Astrocyte of the cerebellum (primary cell): ENCODE measurements around the gene MOSPD3.
A peak's percentile ranks its signal among the peaks of the same experiment; 100 is the strongest.

Experiments used
- DNase-seq: peaks from one replicate; pipeline ENCODE4 v3.0.0-alpha.2; 2011; ENCODE audit warnings: low read depth
- H3K4me3 ChIP-seq: 2 replicates; pipeline ENCODE4 v1.5.1; 2011; ENCODE audit warnings: mild to moderate bottlenecking, low read depth, low read length, moderate library complexity
- in situ Hi-C: cut with HindIII; loops from 2 replicates; pipeline ENCODE4 v1.10.0; 2017; ENCODE audit warnings: low sequenced_read_pairs
- TF ChIP-seq, protein P1 (sequence below): IDR thresholded peaks from 2 replicates; pipeline ENCODE4 v1.5.1; 2012; ENCODE audit warnings: low read length, low read depth, moderate library complexity, mild to moderate bottlenecking; ENCODE audit errors: missing control alignments

MOSPD3 gene

DNA sequence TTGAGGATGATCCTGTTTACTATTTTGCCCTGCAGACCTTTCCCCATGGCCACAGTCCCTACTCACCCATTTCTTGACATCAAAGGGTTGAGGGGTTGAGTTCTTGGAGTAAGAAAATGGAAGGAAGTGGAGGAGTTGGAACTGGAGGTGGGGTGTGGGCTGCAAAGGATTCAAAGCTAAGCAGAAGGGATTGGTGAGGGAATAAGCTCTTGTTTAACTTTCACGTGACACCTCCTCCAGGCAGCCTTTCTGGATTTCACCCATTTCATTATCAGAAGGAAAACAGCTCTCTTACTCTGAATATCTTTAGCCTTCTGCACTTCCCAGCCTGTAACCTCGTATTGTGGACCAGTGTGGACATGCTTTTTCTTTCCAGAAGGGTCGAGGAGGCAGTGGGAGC is 13.7 kb downstream of the MOSPD3 start:
- peak overlapping the region; percentile 27 for H3K4me3 ChIP-seq
- TF ChIP-seq, protein P1, sequence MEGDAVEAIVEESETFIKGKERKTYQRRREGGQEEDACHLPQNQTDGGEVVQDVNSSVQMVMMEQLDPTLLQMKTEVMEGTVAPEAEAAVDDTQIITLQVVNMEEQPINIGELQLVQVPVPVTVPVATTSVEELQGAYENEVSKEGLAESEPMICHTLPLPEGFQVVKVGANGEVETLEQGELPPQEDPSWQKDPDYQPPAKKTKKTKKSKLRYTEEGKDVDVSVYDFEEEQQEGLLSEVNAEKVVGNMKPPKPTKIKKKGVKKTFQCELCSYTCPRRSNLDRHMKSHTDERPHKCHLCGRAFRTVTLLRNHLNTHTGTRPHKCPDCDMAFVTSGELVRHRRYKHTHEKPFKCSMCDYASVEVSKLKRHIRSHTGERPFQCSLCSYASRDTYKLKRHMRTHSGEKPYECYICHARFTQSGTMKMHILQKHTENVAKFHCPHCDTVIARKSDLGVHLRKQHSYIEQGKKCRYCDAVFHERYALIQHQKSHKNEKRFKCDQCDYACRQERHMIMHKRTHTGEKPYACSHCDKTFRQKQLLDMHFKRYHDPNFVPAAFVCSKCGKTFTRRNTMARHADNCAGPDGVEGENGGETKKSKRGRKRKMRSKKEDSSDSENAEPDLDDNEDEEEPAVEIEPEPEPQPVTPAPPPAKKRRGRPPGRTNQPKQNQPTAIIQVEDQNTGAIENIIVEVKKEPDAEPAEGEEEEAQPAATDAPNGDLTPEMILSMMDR = no peak
- no peak for DNase-seq
- in situ Hi-C loops = no loop called here

DNA sequence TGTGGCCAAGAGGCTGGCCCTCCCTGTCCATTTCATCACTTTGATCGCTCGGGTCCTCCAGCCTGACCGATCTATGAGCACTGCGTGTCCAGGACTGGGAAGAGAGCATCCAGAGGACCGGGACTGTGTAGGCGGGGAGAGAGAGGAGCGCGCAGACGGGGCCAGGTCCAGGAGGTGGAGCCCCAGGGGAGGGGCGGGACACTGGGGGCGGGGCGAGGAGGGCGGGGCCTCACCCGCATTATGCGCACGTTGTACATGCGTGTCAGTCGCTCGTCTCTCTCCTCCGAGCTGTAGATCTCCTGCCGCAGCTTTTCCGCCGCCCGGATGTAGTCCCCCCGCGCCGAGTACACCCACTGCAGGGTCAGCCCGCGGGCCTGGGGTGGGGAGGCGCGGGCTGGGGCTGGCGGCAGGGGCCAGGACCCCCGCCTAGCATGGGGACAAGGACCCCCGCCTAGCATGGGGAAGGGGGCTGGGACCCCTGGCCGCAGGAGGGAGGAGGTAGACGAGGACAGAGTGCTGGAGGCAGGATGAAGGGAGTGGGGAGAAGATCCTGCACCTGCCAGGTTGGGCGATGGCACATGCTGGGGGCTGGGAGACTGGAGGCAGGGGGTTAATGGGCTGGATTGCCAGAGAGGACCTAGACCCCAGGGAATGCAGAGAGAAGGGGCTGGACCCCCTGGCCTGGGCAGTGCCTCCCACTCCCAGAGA is 14.3 kb downstream of the MOSPD3 start:
- peak overlapping the region; percentile 27 for H3K4me3 ChIP-seq
- in situ Hi-C loops = no loop called here
- DNase-seq = peak; percentile 22
- TF ChIP-seq, protein P1 = no peak

- no peak overlapping the region for H3K4me3 ChIP-seq
- in situ Hi-C loops = no loop called here
- no peak for DNase-seq
- TF ChIP-seq, protein P1 = no peak
These were observed 14.9 kb downstream of the MOSPD3 start for GRCh38 chr7:100627238-100627549.

GRCh38 chr7:100629117-100629716 is 16.9 kb downstream of the MOSPD3 start:
- no peak for DNase-seq
- TF ChIP-seq, protein P1 = peak; percentile 44
- H3K4me3 ChIP-seq = no peak overlapping the region
- in situ Hi-C loops = no loop called here

GRCh38 chr7:100630066-100630465 is 17.7 kb downstream of the MOSPD3 start:
- TF ChIP-seq, protein P1 = no peak
- in situ Hi-C loops = no loop called here
- DNase-seq = no peak
- H3K4me3 ChIP-seq = no peak overlapping the region

GRCh38 chr7:100632951-100633717 is 20.8 kb downstream of the MOSPD3 start:
- TF ChIP-seq, protein P1 = peak; percentile 31
- in situ Hi-C loops = no loop called here
- peak overlapping the region; percentile 34 for H3K4me3 ChIP-seq
- no peak for DNase-seq
